Omental fat pad (tissue), 4 donors: ENCODE data around the gene VSIG8. TPM values are rescaled to one million over a fixed set of nuclear protein-coding genes. Genes with fewer than 3 reads are reported as not detected.

Experiments
- ATAC-seq: fragments of 150-250 bp; one replicate; pipeline ENCODE4 v1.9.1; 2016; ENCODE audit warnings: mild to moderate bottlenecking, moderate library complexity; ENCODE audit not compliant: low FRiP score
- DNase-seq: peaks from one replicate; pipeline ENCODE4 v3.0.0-alpha.2; 2019; ENCODE audit warnings: low spot score
- CTCF ChIP-seq, 3 donors: fragments of 450-650 bp; IDR thresholded peaks; one replicate each; pipeline ENCODE4 v1.5.1; 2016 to 2017; ENCODE audit warnings: antibody characterized with exemption in 3 of 3, mild to moderate bottlenecking in 3 of 3, moderate library complexity in 2 of 3
- total RNA-seq, 4 donors: library from RNA; depleted of rRNA; stranded (reverse); fragments of >200 nt; gene quantifications; one replicate each; pipeline ENCODE4 v1.1.0, GENCODE V29; 2016

The VSIG8 gene
- total RNA-seq, 4 donors from 2014 or later, result not detected

DNA sequence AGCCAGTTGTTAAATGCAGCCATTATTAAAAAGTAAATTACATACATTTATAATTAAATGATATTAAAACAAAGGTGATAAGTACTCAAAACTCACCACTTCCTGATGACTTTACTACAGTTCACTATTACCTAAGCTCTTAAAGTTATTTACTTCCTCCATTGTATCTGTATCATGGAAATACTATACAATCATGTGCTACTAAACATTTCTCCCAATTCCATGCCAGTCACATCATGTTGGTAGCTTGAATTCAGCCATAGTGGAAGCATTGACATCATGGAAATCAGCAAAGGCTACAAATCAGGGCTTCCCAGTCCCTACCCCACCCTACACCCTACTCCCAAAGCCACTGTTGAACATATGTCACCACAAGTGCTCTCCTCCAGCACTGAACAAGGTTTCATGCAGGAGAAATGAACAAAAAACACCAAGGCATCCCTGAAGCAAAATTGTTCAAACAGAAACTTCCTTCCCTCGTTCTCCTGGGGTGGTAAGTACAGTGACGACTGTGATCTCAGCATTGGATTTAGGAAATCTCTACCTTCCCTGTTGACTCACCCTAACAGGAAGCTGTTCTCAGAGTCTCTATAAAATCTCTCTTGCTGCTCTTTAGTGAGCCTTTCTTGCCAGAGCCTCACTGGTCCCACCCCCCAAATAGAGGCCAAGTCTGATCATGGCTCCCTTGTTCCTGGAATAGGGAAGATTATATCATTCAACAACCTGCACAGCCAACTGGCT is 12.7 kb downstream of the VSIG8 start:
- no peak for TF ChIP-seq CTCF (IDR thresholded peaks at IDR 0.05)
- DNase-seq, result no peak
- ATAC-seq, result no peak

GRCh38 chr1:159848326-159848725 is 14.1 kb downstream of the VSIG8 start:
- DNase-seq (no peak), ATAC-seq (no peak)
- TF ChIP-seq CTCF (IDR thresholded peaks at IDR 0.05), result no peak

DNA sequence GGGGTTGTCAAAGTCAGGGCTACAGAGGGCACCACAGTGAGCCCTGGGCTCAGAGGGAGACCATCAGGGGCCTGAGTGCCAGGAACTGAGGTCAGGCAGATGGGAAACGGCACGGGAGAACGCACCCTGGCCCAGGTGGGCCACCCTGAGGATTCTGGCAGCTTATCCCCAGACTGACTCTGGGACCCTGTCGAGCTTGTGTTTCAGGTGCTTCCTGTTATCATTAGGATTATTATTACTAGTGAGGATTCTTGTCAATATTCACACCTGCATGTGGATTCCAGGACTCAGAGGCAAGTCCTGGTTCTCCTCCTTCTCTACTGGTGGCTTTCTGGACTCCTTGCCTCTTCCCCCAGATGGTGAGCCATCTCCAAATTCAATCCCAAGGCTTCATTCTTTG is 15.2 kb downstream of the VSIG8 start:
- ATAC-seq (no peak), DNase-seq (no peak)
- TF ChIP-seq CTCF (IDR thresholded peaks at IDR 0.05), result no peak

DNA sequence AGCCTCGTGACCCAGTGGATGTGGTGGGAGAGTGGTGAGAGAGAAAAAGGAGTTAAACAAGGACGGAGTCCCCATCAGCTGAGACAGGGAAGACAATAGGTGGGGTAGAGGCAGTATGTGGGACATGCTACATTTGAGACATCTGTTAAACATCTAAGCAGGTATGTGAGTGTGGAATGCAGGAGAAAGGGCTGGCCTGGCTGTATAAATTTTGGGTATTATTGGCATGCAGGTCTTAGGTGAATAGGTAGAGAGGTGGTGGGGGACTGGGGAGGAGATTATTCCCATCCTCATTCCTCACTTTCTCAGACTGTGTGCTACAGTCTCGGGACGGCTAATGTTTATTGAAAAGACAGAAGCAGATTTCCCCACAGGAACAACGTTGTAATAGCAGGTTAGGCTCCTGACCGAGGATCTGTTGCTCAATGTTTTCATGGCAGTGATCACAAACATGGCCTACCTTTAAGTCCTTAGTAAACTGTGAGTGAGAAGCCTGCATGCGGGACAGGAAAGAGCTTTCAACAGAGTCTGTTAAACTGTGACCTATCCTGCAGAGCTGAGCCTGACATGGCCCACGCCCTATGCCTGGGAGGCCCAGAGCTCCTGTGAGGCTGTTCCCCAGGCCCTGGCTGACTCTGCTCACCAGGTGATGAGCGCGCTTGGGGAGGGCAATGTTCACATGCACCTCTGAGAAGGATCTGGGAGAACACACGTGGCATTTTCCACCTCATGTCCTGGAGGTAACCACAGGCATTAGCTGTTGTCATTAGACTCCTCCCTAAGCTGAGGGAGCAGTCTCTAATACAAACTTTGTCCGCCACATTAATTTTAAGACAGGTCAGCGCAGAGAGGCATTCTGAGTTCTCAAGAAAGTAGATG is 16.5 kb downstream of the VSIG8 start:
- ATAC-seq (no peak), DNase-seq (no peak)
- no peak for TF ChIP-seq CTCF (IDR thresholded peaks at IDR 0.05)

- ATAC-seq (no peak), DNase-seq (no peak)
- TF ChIP-seq CTCF (IDR thresholded peaks at IDR 0.05), result no peak
These were observed 19.0 kb downstream of the VSIG8 start for GRCh38 chr1:159843459-159843858.

DNA sequence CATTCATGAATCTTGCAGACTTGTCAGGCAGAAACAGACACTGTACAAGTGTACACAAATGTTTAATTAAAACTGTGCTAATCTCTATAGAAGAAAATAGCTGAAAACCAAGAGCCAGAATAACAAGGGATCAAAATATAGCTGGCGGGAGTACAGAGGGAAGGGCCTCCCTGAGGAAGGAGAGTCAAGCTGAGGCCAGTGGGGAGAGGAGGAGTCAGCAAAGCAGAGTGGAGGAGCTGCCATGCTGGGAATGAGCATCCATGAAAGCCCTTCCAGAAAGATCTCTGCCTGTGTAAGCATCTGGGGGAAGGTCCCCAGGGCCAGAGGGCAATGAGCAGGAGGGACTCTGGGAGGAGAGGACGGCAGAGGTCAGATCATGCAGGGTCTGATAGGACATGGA is 20.7 kb downstream of the VSIG8 start:
- no peak for TF ChIP-seq CTCF (IDR thresholded peaks at IDR 0.05)
- DNase-seq (no peak), ATAC-seq (no peak)
